T-helper 2 cell treated with Interferon-gamma antibody and Interleukin-4, amounts not matched to agents 5 μg/mL and 100 μg/mL, for 36 hours (primary cell): ENCODE data around the gene DPEP3.
"Not testable (repeated sequence)": the region's sequence is repeated elsewhere in the genome, so short reads cannot be mapped to it uniquely, and the experiment has no call there.

Experiments
- DNase-seq: peaks from one replicate; pipeline ENCODE4 v3.0.0; 2021; ENCODE audit warnings: low spot score
- H3K27ac Mint-ChIP-seq: one replicate; pipeline ENCODE4 v1.8.0; 2021; ENCODE audit warnings: mild to moderate bottlenecking, mixed read lengths
- H3K27me3 Mint-ChIP-seq: one replicate; pipeline ENCODE4 v1.8.0; 2021; ENCODE audit warnings: low read depth, mixed read lengths
- H3K36me3 Mint-ChIP-seq: one replicate; pipeline ENCODE4 v1.8.0; 2021; ENCODE audit warnings: low read depth, mixed read lengths
- H3K4me1 Mint-ChIP-seq: one replicate; pipeline ENCODE4 v1.8.0; 2021; ENCODE audit warnings: low read depth, mixed read lengths
- H3K4me3 Mint-ChIP-seq: one replicate; pipeline ENCODE4 v1.8.0; 2022; ENCODE audit warnings: mild to moderate bottlenecking, moderate library complexity, mixed read lengths
- H3K9me3 Mint-ChIP-seq: one replicate; pipeline ENCODE4 v1.8.0; 2021; ENCODE audit warnings: mixed read lengths

DPEP3 gene

GRCh38 chr16:67979955-67980678, at the start of gene DPEP3:
Gene DPEP3, minus strand, starts transcription at chr16:67980499. Its CDS starts 119 bp downstream, at chr16:67980380.
- no peaks in the 10 kb centered on the region for H3K36me3 Mint-ChIP-seq
- no peak within 1 kb of the TSS for H3K27ac Mint-ChIP-seq
- H3K4me1 Mint-ChIP-seq: peaks cover 17% of the 10 kb centered on the region
- H3K4me3 Mint-ChIP-seq: no peak within 1 kb of the TSS
- no peaks in the 10 kb centered on the region for H3K9me3 Mint-ChIP-seq
- no peaks in the 10 kb centered on the region for H3K27me3 Mint-ChIP-seq
- DNase-seq: no peak

- H3K9me3 Mint-ChIP-seq: no peaks in the 10 kb centered on the region
- DNase-seq: no peak
- no peak overlapping the region for H3K27ac Mint-ChIP-seq
- H3K27me3 Mint-ChIP-seq: no peaks in the 10 kb centered on the region
- no peak overlapping the region for H3K4me3 Mint-ChIP-seq
- H3K36me3 Mint-ChIP-seq: peaks cover 13% of the 10 kb centered on the region
- peaks cover 2% of the 10 kb centered on the region for H3K4me1 Mint-ChIP-seq
These were observed 48.7 kb upstream of the DPEP3 start for GRCh38 chr16:68028996-68029395.

DNA sequence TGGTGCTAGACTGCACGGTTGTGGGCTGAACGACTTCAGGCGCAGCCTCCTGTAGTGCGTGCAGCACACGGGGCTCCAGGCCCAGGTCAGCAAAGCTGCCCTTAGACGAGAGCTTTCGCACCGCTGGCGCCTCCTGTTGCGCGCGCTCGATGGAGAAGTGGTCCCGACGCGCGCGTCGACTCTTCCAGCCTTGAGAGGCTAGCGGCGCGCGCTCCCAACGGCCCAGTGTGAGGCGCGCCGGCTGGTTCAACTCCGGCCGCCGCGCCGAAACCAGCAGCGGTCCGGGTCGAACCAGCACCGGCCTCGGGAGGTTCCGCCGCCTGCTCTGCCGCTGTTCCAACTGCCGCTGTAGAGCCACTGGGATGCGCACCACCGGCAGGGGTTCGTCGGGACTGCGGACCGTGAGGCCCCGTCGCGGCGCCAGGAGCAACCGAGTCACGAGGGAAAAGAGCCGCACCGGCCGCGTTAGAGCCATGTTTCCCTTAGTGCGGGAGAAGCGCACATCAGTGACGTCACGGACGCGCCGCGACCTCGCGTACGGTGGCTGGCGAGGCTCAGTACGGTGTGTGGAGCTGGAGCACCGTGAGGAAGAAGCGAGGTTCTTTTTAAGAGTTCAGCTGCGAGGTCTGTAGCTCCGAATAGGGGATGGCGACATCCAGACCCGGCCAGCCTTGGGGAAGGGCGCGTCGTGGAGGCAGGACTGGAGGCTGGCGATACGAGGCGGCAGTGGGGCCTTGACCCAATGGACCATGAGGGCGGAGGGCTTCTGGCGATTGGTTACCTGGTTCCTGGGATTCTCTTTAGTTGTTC, 42.6 kb upstream of the DPEP3 start, which contains the start of the genes DDX28 and DUS2:
Gene DDX28 (minus strand): TSS at position 505 of the 810 bp plus-strand sequence. CDS start 30 bp downstream, at position 475.
Gene DUS2 (plus strand): TSS at position 557 of the 810 bp plus-strand sequence. CDS start 14,740 bp downstream, outside the sequence.
- H3K4me3 Mint-ChIP-seq: peak within 1 kb of the TSS; percentile 100
- H3K9me3 Mint-ChIP-seq: no peaks in the 10 kb centered on the region
- H3K27me3 Mint-ChIP-seq: no peaks in the 10 kb centered on the region
- peaks cover 19% of the 10 kb centered on the region for H3K36me3 Mint-ChIP-seq
- peak; percentile 94 for DNase-seq
- peaks cover 13% of the 10 kb centered on the region for H3K4me1 Mint-ChIP-seq
- H3K27ac Mint-ChIP-seq: peak within 1 kb of the TSS; percentile 96

DNA sequence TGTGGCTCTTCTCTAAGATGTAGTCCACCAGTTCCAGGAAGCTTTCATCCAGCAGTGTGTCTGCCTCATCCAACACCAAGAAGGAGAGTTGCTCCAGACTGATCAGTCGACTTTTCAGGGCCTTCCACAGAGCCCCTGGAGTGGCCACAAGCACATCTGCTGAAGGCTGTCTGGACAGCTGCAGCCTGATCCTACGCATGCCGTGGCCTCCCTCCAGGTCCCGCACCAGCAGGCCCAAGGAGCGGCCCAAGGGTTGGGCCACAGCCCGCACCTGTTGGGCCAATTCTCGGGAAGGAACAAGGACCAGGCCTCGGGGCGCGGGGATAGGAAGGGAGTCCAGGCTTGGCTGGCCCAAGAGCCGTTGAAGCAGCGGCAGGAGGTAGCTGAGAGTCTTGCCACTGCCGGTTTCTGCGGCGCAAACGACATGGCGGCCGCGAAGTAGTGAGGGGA, 42.0 kb upstream of the DPEP3 start:
- H3K27ac Mint-ChIP-seq: peak overlapping the region; percentile 96
- H3K4me3 Mint-ChIP-seq: peak overlapping the region; percentile 100
- no peaks in the 10 kb centered on the region for H3K27me3 Mint-ChIP-seq
- DNase-seq: no peak
- H3K9me3 Mint-ChIP-seq: no peaks in the 10 kb centered on the region
- H3K36me3 Mint-ChIP-seq: peaks cover 14% of the 10 kb centered on the region
- peaks cover 13% of the 10 kb centered on the region for H3K4me1 Mint-ChIP-seq

DNA sequence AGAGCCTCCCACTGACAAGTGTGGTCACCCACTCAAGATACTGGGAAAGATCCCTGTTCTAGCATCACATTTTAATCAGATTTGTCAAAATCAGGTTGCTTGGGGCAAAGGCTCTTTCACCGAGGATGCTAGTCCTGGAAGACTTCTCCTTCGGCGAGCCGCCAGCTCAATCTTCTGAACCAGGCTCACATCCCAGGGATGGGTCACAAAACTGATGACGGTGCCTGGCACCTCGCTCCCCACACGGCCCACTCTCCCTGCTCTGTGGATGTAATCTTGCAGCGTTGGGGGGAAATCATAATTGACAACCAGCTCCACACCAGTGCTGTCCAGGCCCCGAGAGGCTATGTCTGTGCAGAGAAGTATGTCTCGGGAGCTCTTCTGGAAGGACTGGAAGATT, 41.2 kb upstream of the DPEP3 start:
- no peaks in the 10 kb centered on the region for H3K9me3 Mint-ChIP-seq
- peaks cover 13% of the 10 kb centered on the region for H3K4me1 Mint-ChIP-seq
- DNase-seq: no peak
- H3K27ac Mint-ChIP-seq: peak overlapping the region; percentile 36
- H3K36me3 Mint-ChIP-seq: peaks cover 10% of the 10 kb centered on the region
- peak overlapping the region; percentile 100 for H3K4me3 Mint-ChIP-seq
- no peaks in the 10 kb centered on the region for H3K27me3 Mint-ChIP-seq

- H3K36me3 Mint-ChIP-seq: peaks cover 10% of the 10 kb centered on the region
- no peak overlapping the region for H3K27ac Mint-ChIP-seq
- peaks cover 13% of the 10 kb centered on the region for H3K4me1 Mint-ChIP-seq
- no peaks in the 10 kb centered on the region for H3K27me3 Mint-ChIP-seq
- H3K9me3 Mint-ChIP-seq: no peaks in the 10 kb centered on the region
- H3K4me3 Mint-ChIP-seq: no peak overlapping the region
- no peak for DNase-seq
These were observed 38.9 kb upstream of the DPEP3 start for GRCh38 chr16:68019167-68019680.

DNA sequence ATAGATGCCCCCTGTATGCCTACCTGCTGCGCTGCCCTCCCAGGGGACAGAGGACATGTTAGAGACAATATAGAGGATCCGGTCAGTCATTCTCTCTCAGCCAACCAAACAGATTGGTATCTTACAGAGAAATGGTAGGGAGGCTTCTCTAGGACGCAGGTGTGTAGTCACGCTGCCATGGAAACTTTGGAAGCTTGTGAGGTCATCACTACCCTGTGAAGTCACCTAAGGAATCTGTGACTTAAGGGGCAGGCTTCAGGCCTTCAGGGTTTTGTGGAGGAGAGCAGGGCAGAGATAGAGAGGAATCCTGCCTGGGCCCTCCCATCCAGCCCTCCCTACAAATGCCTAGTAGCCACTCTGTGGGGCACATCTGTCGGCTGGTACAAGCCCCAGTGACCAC, 35.4 kb upstream of the DPEP3 start, which contains the start of gene DPEP2NB:
Gene DPEP2NB (minus strand): TSS at position 231 of the 400 bp plus-strand sequence. CDS start 141 bp downstream, at position 90.
- Mint-ChIP-seq H3K27ac (no peak within 1 kb of the TSS), H3K9me3 (no peaks in the 10 kb centered on the region), H3K27me3 (no peaks in the 10 kb centered on the region), H3K36me3 (peaks cover 4% of the 10 kb centered on the region), H3K4me3 (no peak within 1 kb of the TSS), H3K4me1 (peaks cover 2% of the 10 kb centered on the region)
- no peak for DNase-seq

DNA sequence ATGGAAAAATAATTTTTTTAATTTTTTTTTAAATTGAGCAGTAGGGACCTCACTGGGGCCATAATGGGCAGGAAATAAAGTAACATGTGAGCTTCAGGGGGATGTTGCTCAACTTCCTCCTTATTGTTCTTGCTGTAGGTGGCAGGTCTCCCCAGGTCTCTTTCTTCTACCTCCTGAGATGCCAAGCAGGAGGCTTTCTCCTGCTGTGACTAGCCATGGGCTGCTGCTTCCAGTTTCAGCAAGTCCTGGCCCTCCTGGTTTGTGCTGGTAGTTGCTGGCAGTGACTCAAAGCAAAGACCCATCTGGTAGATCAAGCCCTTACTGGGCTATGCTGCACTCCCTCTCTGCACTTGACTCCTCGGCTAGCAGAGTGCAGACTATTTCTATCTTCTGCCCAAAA, 33.1 kb upstream of the DPEP3 start:
- H3K4me1 Mint-ChIP-seq: peaks cover 5% of the 10 kb centered on the region
- DNase-seq: no peak
- no peak overlapping the region for H3K4me3 Mint-ChIP-seq
- H3K9me3 Mint-ChIP-seq: no peaks in the 10 kb centered on the region
- no peaks in the 10 kb centered on the region for H3K27me3 Mint-ChIP-seq
- no peaks in the 10 kb centered on the region for H3K36me3 Mint-ChIP-seq
- H3K27ac Mint-ChIP-seq: no peak overlapping the region

GRCh38 chr16:68009872-68010271, 29.6 kb upstream of the DPEP3 start:
- DNase-seq, H3K36me3 Mint-ChIP-seq, H3K9me3 Mint-ChIP-seq, H3K27me3 Mint-ChIP-seq, H3K27ac Mint-ChIP-seq, H3K4me3 Mint-ChIP-seq: not testable (repeated sequence)
- peaks cover 16% of the 10 kb centered on the region for H3K4me1 Mint-ChIP-seq

GRCh38 chr16:68009157-68009735, 28.9 kb upstream of the DPEP3 start:
- H3K36me3 Mint-ChIP-seq: no peaks in the 10 kb centered on the region
- no peak for DNase-seq
- peaks cover 16% of the 10 kb centered on the region for H3K4me1 Mint-ChIP-seq
- H3K4me3 Mint-ChIP-seq: no peak overlapping the region
- H3K27me3 Mint-ChIP-seq: no peaks in the 10 kb centered on the region
- no peaks in the 10 kb centered on the region for H3K9me3 Mint-ChIP-seq
- H3K27ac Mint-ChIP-seq: no peak overlapping the region

- Mint-ChIP-seq H3K4me3 (peak overlapping the region; percentile 24), H3K9me3 (no peaks in the 10 kb centered on the region), H3K27ac (peak overlapping the region; percentile 94), H3K27me3 (no peaks in the 10 kb centered on the region), H3K36me3 (no peaks in the 10 kb centered on the region), H3K4me1 (peaks cover 18% of the 10 kb centered on the region)
- no peak for DNase-seq
These were observed 25.5 kb upstream of the DPEP3 start for GRCh38 chr16:68005786-68006286.

DNA sequence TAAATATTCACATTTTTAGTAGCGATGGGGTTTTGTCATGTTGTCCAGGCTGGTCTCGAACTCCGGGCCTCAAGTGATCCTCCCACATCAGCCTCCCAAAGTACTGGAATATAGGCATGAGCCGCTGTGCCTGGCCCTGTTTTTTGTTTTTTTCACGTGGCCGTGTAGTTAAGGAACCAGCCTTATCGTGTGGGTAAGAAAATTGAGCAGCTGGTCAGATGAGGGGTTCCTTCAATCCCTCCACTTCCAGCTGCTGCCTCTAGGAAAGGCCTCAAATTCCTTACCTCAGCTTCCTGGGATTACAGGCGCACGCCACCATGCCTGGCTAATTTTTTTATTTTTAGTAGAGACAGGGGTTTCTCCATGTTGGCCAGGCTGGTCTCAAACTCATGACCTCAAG, 24.9 kb upstream of the DPEP3 start:
- no peaks in the 10 kb centered on the region for H3K9me3 Mint-ChIP-seq
- DNase-seq: no peak
- peak overlapping the region; percentile 94 for H3K27ac Mint-ChIP-seq
- no peaks in the 10 kb centered on the region for H3K27me3 Mint-ChIP-seq
- H3K4me1 Mint-ChIP-seq: peaks cover 21% of the 10 kb centered on the region
- no peaks in the 10 kb centered on the region for H3K36me3 Mint-ChIP-seq
- peak overlapping the region; percentile 24 for H3K4me3 Mint-ChIP-seq

- H3K9me3 Mint-ChIP-seq: no peaks in the 10 kb centered on the region
- H3K36me3 Mint-ChIP-seq: peaks cover 4% of the 10 kb centered on the region
- H3K4me3 Mint-ChIP-seq: no peak overlapping the region
- peaks cover 35% of the 10 kb centered on the region for H3K4me1 Mint-ChIP-seq
- no peak overlapping the region for H3K27ac Mint-ChIP-seq
- no peak for DNase-seq
- no peaks in the 10 kb centered on the region for H3K27me3 Mint-ChIP-seq
These were observed 22.7 kb upstream of the DPEP3 start for GRCh38 chr16:68003031-68003430.
